HL-60 (cell line): ENCODE measurements around the gene ZSCAN30.
A peak's percentile ranks its signal among the peaks of the same experiment; 100 is the strongest.

Experiments
- DNase-seq, 2 experiments: peaks; one replicate each; pipeline ENCODE4 v3.0.0-alpha.2; 2010 to 2020; ENCODE audit warnings: low read depth in 1 of 2, low spot score in 1 of 2
- H3K27ac ChIP-seq: fragments of 250-450 bp; sonication (Bioruptor Pico); replicated peaks from 2 replicates; pipeline ENCODE4 v1.5.1; 2020; ENCODE audit warnings: mild to moderate bottlenecking, moderate library complexity
- H3K27me3 ChIP-seq: fragments of 250-450 bp; sonication (Bioruptor Pico); 2 replicates; pipeline ENCODE4 v1.5.1; 2021; ENCODE audit warnings: mild to moderate bottlenecking, moderate library complexity; ENCODE audit not compliant: insufficient read depth, poor library complexity, severe bottlenecking
- H3K4me3 ChIP-seq: replicated peaks from 2 replicates; pipeline ENCODE4 v1.5.1; 2011; ENCODE audit warnings: mild to moderate bottlenecking, control low read depth, low read length; ENCODE audit not compliant: insufficient read depth
- CTCF ChIP-seq: IDR thresholded peaks from one replicate; pipeline ENCODE4 v1.5.1; 2011; ENCODE audit warnings: low read length, control low read depth, inconsistent platforms; ENCODE audit not compliant: insufficient read depth
- GABPA ChIP-seq: IDR thresholded peaks from 2 replicates; pipeline ENCODE4 v1.6.1; 2012; ENCODE audit warnings: low read depth
- POLR2AphosphoS5 ChIP-seq: IDR thresholded peaks from 2 replicates; pipeline ENCODE4 v1.6.1; 2012; ENCODE audit warnings: low read depth
- REST ChIP-seq: IDR thresholded peaks from 2 replicates; pipeline ENCODE4 v1.6.1; 2012; ENCODE audit warnings: low read depth; ENCODE audit not compliant: insufficient replicate concordance
- SPI1 ChIP-seq: IDR thresholded peaks from 2 replicates; pipeline ENCODE4 v1.6.1; 2012; ENCODE audit warnings: low read depth, mild to moderate bottlenecking, borderline replicate concordance
- long read RNA-seq: library from polyadenylated mRNA; unstranded; transcript quantifications from one replicate; pipeline ENCODE4 v2.0.0, GENCODE V29; 2020

The ZSCAN30 gene
- long read RNA-seq, full-length matches to known transcripts = 22 of 134 reads
- long read RNA-seq, partial matches to known transcripts = 43 of 134 reads
- long read RNA-seq, other reads (novel, unspliced or antisense) = 69 of 134 reads

DNA sequence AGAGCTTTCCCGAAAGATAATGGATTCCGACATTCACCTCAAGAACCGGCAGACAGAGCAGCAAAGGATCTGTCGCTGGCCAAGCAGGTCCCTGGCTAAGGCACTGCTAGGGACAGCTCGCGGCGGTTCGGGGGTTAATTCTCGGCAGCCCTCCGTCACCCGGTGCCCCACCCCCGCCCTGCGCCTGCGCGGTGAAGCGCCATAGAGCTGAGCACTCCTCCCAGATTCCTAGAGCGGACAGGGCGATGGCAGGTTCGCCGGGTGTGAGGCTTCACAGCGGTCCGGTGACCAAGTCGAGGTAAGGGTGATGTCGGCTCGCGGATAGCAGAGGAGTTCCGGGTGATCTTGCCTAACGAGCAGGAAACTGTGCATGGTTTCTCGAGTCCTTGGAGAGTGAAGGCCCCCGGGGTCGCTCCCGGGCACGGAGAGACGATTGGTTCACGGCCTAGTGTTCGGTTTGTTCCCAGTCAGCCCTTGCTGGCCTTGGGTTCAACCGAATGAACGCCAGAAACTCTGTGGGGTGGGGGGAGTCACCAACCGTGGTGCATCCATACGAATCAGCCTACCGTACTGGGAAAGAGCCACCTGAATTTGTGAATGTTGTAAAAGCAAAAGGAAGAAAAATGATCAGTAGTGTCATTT is at the start of gene ZSCAN30:
TSS of gene ZSCAN30 (minus strand) at position 136 of the 642 bp plus-strand sequence. CDS start 25,877 bp downstream, outside the sequence.
- H3K27ac ChIP-seq = peak within 1 kb of the TSS; percentile 80
- TF ChIP-seq GABPA (0 out of 2 replicates have a peak, but pooled peaks have one; percentile 43), POLR2AphosphoS5 (peak; percentile 99), REST (peak; percentile 49), SPI1 (no peak)
- no peaks in the 10 kb centered on the region for H3K27me3 ChIP-seq
- peak within 1 kb of the TSS; percentile 93 for H3K4me3 ChIP-seq
- DNase-seq = peak; percentile 98 to 99

GRCh38 chr18:35337286-35337685 is 47.3 kb upstream of the ZSCAN30 start:
- H3K27ac ChIP-seq = no peak overlapping the region
- TF ChIP-seq CTCF = no peak
- TF ChIP-seq POLR2AphosphoS5 = no peak
- TF ChIP-seq SPI1 = no peak
- TF ChIP-seq GABPA = no peak
- TF ChIP-seq REST = no peak
- no peak for DNase-seq

GRCh38 chr18:35335866-35336265 is 45.8 kb upstream of the ZSCAN30 start:
- Histone ChIP-seq H3K27me3 (no peaks in the 10 kb centered on the region), H3K27ac (no peak overlapping the region), H3K4me3 (no peak overlapping the region)
- DNase-seq = no peak
- no peak for TF ChIP-seq SPI1
- TF ChIP-seq POLR2AphosphoS5 = 0 out of 2 replicates have a peak, but pooled peaks have one; percentile 11

More at GRCh38 chr18:35337286-35337685, 47.3 kb upstream of the ZSCAN30 start:
- no peak overlapping the region for H3K4me3 ChIP-seq
- H3K27me3 ChIP-seq = no peaks in the 10 kb centered on the region

DNA sequence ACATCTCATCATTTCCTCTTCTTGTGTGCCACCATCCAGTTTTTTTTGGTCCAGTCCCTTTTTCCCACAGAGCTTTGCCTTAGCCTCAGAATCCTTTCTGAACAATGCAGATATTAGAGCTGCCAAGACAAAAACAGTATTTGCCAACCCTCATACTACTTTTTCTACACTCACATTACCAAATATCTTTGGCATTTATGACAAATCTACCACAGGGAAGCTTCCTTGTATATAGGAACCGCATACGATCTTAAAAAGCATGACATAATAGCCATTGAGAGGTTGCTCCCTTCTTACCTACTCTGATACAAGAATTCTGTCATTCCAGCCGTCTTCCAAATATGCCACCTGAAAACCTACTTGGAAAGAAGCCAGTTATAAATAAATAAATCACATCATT is 44.8 kb upstream of the ZSCAN30 start:
- H3K4me3 ChIP-seq = no peak overlapping the region
- H3K27me3 ChIP-seq = no peaks in the 10 kb centered on the region
- TF ChIP-seq CTCF (no peak), SPI1 (no peak), REST (no peak), POLR2AphosphoS5 (no peak), GABPA (no peak)
- H3K27ac ChIP-seq = no peak overlapping the region
- no peak for DNase-seq
